NCI-H510A (cell line): ENCODE results near the gene ZNF496.
"Not testable (repeated sequence)": the region's sequence is repeated elsewhere in the genome, so short reads cannot be mapped to it uniquely, and the experiment has no call there.

Experiments used
- DNase-seq: peaks from one replicate; lab custom pipeline; 2025; lab: John Stamatoyannopoulos, UW

ZNF496 gene

GRCh38 chr1:247291833-247292561 is 39.7 kb downstream of the ZNF496 start:
- no peak for DNase-seq

GRCh38 chr1:247291161-247291560 is 40.5 kb downstream of the ZNF496 start:
- DNase-seq: no peak

GRCh38 chr1:247290576-247290975 is 41.1 kb downstream of the ZNF496 start:
- DNase-seq: no peak

- not testable (repeated sequence) for DNase-seq
Measured at GRCh38 chr1:247289274-247289892, 42.3 kb downstream of the ZNF496 start.

- no peak for DNase-seq
Measured at GRCh38 chr1:247288341-247288740, 43.3 kb downstream of the ZNF496 start.

- DNase-seq: no peak
Measured at GRCh38 chr1:247287460-247287859, 44.2 kb downstream of the ZNF496 start.

GRCh38 chr1:247286134-247286670 is 45.5 kb downstream of the ZNF496 start:
- DNase-seq: no peak

- DNase-seq: no peak
Measured at GRCh38 chr1:247281001-247281574, 50.6 kb downstream of the ZNF496 start.

- DNase-seq: no peak
Measured at GRCh38 chr1:247277191-247277590, 54.5 kb downstream of the ZNF496 start.

- DNase-seq: no peak
Measured at GRCh38 chr1:247274605-247275256, 56.9 kb downstream of the ZNF496 start.

- no peak for DNase-seq
Measured at GRCh38 chr1:247273013-247273412, 58.7 kb downstream of the ZNF496 start.

GRCh38 chr1:247270003-247270402 is 61.7 kb downstream of the ZNF496 start:
- no peak for DNase-seq

- DNase-seq: no peak
Measured at GRCh38 chr1:247269133-247269532, 62.5 kb downstream of the ZNF496 start.

GRCh38 chr1:247268390-247269045 is 63.1 kb downstream of the ZNF496 start:
- DNase-seq: no peak

GRCh38 chr1:247266053-247266452 is 65.6 kb downstream of the ZNF496 start:
- DNase-seq: no peak

- not testable (repeated sequence) for DNase-seq
Measured at GRCh38 chr1:247255772-247256171, 75.9 kb downstream of the ZNF496 start, which contains the start of gene VN1R5. TSS of gene VN1R5 (plus strand) at chr1:247256072.

- DNase-seq: no peak
Measured at GRCh38 chr1:247247568-247247967, 84.1 kb downstream of the ZNF496 start.
